ENCODE measurements around the gene SHB.
"Not testable (repeated sequence)": the region's sequence is repeated elsewhere in the genome, so short reads cannot be mapped to it uniquely, and the experiment has no call there.

SHB gene

GRCh38 chr9:37966412-37967013 lies 102.5 kb downstream of the SHB start:
- DNase-seq: no peak

GRCh38 chr9:37965676-37966345 lies 103.2 kb downstream of the SHB start:
- DNase-seq: not testable (repeated sequence)

GRCh38 chr9:37965116-37965515 lies 103.9 kb downstream of the SHB start:
- no peak for DNase-seq

GRCh38 chr9:37964740-37965081 lies 104.3 kb downstream of the SHB start:
- no peak for DNase-seq

DNA sequence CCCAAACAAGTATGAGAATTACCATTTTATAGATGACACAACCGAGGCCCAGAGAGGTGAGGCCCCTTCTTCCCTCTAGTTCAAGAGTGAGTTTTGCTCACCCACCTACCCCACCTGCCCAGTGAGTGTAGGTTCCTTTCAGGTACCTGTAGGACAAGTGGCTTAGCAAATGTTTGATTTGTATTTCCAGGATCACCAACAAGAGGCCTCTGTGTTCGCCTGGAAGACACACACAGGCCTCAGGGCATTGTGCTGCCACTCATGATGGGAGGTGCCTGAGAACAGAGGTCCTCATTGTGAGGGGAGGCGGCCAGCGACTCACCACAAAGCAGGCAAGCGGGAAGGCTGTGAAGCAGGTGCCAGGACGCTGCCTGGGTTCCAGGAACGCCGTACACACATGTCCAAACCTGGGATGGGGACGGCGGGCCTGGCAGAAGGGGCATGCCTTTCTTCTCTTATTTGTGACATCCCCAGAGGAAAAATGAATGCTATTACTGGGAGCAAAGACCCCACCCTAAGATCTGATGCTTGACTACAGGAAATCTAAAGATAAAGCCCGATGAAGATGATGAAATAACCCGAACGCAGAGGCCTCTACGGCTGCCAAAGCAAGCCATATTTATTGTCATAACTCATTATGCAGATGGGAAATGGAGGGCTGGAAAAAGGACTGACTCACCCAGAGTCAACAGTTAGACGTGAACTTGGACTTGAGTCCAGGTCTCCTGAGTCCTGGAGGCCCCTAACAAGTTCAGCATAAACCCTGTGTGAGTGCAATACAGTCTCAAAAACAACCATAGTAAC lies 104.9 kb downstream of the SHB start:
- no peak for DNase-seq

DNA sequence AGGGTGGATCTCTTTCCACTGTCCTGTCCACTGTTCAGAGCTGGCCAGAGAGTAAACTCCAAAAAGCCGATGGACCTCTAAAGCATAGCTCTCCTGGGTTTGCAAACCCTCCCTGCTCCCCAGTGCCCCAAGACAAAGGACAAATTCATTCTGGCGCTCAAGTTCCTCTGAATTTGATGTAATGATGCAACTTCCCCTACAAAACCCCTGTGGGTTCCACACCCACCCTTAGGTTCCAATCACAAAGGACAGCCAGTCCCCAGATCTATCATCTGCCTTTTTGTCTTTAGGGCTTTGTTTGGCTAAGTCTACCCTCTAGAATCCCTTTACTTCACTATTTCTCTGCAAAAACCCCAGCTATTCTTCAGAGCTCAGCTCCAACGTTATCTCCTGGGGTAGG lies 107.7 kb downstream of the SHB start:
- DNase-seq: peak; percentile 43

- no peak for DNase-seq
Observed at GRCh38 chr9:37960631-37961030, 108.4 kb downstream of the SHB start.

- DNase-seq: no peak
Observed at GRCh38 chr9:37959976-37960375, 109.1 kb downstream of the SHB start.

GRCh38 chr9:37958154-37958553 lies 110.9 kb downstream of the SHB start:
- DNase-seq: no peak

GRCh38 chr9:37957664-37957953 lies 111.4 kb downstream of the SHB start:
- no peak for DNase-seq

DNA sequence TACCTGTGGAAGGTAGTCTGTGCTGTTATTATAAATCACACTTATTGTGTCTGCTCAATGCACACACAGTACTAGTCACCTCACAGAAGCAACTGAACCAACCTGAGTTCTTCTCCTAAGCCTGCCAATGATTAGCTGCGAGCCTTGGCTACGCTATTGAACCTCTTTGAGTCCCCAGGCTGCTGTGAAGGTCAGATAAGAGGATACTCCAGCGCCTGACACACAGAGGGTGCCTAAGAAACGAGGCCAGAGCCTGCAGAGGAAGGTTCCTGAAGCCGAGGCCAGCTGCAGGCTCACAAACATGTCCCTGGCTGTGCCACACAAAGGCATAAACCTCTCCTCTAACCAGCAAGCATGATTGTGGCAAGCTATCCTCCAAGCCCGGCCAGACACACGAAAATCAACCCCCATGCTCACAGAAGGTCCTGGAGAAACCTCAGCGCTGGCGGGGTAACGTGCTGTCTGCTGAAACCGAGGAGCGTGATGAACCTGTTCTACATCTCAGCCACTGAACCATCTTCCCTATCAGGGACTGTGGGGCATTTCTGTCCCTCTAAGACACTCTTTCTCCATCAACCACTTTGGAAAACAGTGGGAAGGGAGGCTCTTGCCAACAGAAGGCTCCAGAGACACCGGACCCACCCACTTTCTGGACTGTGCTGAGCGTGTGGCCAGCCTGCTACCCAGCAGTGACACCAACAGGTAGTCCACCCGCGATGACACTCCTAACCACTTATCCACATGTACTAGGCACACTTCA lies 111.9 kb downstream of the SHB start:
- no peak for DNase-seq

DNA sequence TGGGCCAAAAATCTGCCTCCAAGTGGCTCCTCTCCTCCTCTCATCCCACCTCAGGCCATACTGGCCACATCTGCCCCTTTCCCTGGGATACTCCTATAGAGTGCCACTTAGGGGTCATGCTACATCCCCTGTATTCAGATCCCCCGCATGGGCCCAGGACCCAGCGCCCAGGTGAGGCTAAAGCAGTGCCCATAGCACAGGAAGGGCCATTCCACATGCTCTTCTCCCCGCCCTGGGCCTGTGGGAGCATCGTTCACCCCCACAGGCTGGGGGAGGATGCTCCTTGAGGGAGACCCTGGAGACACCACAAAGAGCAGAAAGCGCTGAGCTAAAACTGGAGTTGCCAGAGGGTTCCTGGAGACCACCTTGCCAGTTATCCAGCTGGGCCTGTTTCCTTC lies 112.6 kb downstream of the SHB start:
- DNase-seq: no peak

DNA sequence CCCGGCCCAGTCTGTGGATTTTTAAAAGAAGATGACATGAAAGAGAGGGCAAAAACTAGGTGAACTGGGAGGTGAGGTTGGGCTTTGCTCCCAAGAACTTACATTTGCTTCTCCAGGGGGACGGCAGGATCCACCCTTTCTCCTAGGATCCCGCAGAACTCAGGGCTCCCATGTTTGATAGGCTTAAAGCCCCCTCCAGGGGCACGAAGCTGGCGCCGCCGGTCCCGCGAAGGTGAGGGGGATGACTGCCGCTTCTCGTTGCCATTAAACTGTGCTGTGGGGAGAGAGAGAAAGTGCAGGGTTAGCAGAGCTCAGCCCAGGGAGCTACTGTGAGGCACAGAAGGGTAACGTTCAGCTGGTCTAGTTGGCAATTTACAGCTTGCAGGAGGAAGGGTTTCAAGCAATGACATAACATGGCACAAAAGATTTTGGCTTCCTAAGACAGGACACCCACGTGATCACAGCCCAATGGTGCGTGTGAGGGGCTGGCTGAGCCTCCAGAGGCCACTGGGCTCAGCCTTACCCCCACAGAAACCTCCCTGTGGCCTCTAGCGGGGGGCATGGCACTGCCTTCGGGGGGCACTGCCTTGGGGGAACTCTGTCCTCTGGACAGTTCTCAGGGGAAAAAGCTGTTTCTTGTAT lies 113.1 kb downstream of the SHB start:
- DNase-seq: no peak

GRCh38 chr9:37954581-37954981 lies 114.4 kb downstream of the SHB start:
- no peak for DNase-seq

GRCh38 chr9:37953775-37954437 lies 115.1 kb downstream of the SHB start:
- no peak for DNase-seq

- no peak for DNase-seq
Observed at GRCh38 chr9:37953206-37953774, 115.7 kb downstream of the SHB start.

DNA sequence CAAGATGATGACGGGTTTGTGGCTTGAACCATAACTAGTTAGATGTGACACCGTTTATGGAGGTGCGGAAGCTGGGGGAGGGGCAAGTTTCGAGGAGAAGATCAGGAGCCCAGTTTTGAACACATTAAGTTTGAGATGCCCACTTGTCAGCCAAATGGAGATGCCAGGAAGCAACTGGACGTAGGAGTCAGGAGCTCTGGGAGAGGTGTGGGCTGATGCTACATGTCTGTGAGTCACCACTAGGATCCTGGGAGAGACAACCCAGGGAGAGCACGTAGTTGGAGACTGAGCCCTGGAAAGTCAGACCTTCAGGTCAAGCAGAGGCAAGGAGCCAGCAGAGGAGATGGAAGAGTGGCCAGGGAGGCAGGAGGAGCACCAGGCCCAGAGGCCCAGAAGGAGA lies 116.3 kb downstream of the SHB start:
- DNase-seq: no peak

- DNase-seq: no peak
Observed at GRCh38 chr9:37951671-37952449, 117.2 kb downstream of the SHB start.

- no peak for DNase-seq
Observed at GRCh38 chr9:37950561-37950960, 118.5 kb downstream of the SHB start.

DNA sequence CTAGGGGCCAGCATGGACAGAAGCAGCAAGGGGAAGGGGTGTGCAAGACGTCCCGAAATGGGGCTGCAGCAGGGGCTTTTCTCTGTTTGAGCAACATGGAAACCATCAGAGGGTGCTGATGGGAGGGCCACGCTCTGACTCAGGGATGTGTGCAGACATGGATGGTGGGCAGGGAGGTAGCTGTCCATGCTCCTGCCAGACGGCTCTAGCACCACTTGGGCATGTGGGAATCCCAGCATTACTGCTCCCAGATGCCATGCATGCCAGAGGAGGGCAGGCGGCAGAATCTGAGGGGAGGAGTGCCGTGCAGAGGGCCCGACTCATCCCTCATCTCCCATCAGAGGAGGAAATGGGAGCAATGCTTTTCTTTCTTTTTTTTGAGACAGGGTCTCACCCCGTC lies 119.5 kb downstream of the SHB start:
- no peak for DNase-seq

DNA sequence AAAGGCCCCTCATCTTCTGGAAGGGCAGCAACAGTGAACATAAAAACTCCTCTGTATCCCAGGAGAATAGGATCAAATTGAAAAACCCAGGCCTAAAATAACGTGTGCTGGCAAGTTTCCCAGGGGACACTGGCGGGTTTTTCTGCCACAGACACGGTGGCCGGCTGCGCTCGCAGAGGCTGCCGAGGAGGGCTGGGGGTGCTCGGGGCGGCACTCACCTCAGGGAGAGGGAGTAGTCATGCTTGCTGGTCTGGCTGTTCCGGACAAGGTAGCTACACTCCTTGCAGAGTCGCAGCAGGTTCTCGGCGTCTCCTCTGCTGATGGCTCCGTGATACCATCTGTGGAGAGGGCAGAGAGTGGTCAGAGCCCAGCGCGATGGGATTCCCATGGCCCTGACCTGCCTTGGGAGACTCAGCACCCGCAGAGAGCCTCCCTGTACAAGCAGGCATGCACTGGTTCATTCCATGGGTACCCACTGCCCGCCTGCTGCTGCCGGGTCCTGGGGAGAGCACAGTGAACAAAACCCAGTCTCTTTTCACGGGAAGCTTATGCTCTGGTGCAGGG lies 120.5 kb downstream of the SHB start:
- DNase-seq: no peak
